Measurements from ENCODE around the gene WDR41.

DNA sequence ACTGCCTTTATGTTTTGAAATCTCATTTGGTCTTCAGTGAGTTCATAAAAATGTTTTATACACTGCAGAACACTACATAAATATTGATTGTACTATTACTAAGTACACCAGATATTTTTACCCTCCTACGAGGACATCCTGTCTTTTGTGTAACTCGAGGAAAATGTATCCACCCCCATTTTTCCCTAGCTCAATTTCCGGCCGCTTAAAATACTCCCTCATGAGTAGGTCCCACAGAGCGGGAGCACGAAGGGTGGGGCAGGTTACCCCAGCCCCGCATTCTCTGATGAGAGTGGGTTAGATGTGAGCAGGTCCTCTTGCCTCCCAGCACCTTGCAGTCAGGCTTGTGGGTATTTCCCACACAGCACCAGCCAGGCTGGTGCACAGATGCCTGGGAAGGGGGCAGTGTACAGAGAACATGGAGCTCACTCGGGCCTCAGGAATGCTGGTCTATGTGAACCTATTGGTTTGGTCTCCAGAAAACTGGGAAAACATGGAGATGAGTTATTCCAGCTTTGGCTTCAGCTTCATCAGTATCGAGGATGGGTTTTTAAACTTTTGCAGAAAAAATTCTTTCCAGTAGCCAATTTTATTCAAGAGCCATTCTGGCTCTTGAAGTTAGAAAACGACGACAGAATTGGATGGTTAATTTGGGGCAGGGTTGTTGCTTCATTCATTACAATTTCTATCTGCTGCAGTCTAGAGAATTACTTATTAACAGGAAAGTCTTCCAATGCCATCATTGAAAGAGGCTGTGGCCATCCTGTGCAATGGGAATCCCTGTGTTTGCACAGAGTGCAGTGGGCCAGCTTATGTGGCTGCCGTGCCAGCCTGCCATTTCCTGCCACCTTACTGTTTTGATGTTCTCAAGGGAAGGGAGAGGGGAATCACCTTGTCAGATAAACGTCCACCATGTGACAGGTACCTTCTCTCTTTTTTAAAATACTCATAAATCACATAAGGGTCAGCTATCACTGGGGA, 73.2 kb downstream of the WDR41 start:
- TF ChIP-seq CTCF (IDR thresholded peaks at IDR 0.05) (no peak), POLR2A (IDR thresholded peaks at IDR 0.05) (no peak)

All from tibial nerve (tissue), 3 donors.